CD14-positive monocyte (primary cell): Measurements from ENCODE around the gene FHIT. TPM values are rescaled to one million over a fixed set of nuclear protein-coding genes. Genes with fewer than 3 reads are reported as not detected.

Experiments used
- DNase-seq, 3 donors: peaks; one replicate each; pipeline ENCODE4 v3.0.0-alpha.2; 2011 to 2022
- H2AFZ ChIP-seq: 2 replicates; pipeline ENCODE4 v1.6.0; 2012; ENCODE audit warnings: mild to moderate bottlenecking, low read depth, low read length, inconsistent platforms; ENCODE audit not compliant: insufficient read depth, poor library complexity, severe bottlenecking
- H3K27ac ChIP-seq, 2 donors: 1 replicate in 1 of 2; 2 replicates in 1 of 2; pipeline ENCODE4 v1.5.1; 2012 to 2013; ENCODE audit warnings: low read length in 2 of 2, control low read depth in 1 of 2, inconsistent platforms in 1 of 2, low read depth in 1 of 2, mild to moderate bottlenecking in 1 of 2
- H3K27me3 ChIP-seq, 2 donors: one replicate each; pipeline versions ENCODE4 v1.6.0 to v1.6.1; 2011 to 2013; ENCODE audit warnings: low read length in 2 of 2; ENCODE audit not compliant: control insufficient read depth in 2 of 2, insufficient read depth in 2 of 2
- H3K36me3 ChIP-seq, 2 donors: replicated peaks in 1 of 2; 1 replicate in 1 of 2; 2 replicates in 1 of 2; pipeline versions ENCODE4 v1.5.1 to v1.6.1; 2012 to 2013; ENCODE audit warnings: low read length in 2 of 2, control low read depth in 1 of 2, inconsistent platforms in 1 of 2, mild to moderate bottlenecking in 1 of 2; ENCODE audit not compliant: insufficient read depth in 2 of 2, control insufficient read depth in 1 of 2
- H3K4me1 ChIP-seq, 2 donors: 1 replicate in 1 of 2; 2 replicates in 1 of 2; pipeline versions ENCODE4 v1.5.1 to v1.6.1; 2012 to 2013; ENCODE audit warnings: low read length in 2 of 2, control low read depth in 1 of 2, inconsistent platforms in 1 of 2, mild to moderate bottlenecking in 1 of 2, moderate library complexity in 1 of 2; ENCODE audit not compliant: insufficient read depth in 2 of 2, control insufficient read depth in 1 of 2
- H3K4me2 ChIP-seq: replicated peaks from 2 replicates; pipeline ENCODE3; 2012; ENCODE audit warnings: low read length, moderate library complexity, mild to moderate bottlenecking; ENCODE audit not compliant: poor library complexity, severe bottlenecking; ENCODE audit errors: extremely low read depth
- H3K4me3 ChIP-seq, 3 experiments: fragments of 200-600 bp in 1 of 3; sonication (generic) in 1 of 3; replicated peaks in 1 of 3; 1 replicate in 2 of 3; 2 replicates in 1 of 3; pipeline ENCODE4 v1.5.1; 2011 to 2013; ENCODE audit warnings: low read length in 3 of 3, mild to moderate bottlenecking in 3 of 3, control low read depth in 2 of 3, low read depth in 2 of 3, inconsistent platforms in 1 of 3, moderate library complexity in 1 of 3
- H3K79me2 ChIP-seq: 2 replicates; pipeline ENCODE4 v1.6.0; 2012; ENCODE audit warnings: mild to moderate bottlenecking, control low read depth, inconsistent platforms, low read length, moderate library complexity; ENCODE audit not compliant: insufficient read depth
- H3K9ac ChIP-seq: 2 replicates; pipeline ENCODE4 v1.6.0; 2017; ENCODE audit warnings: low read length, mild to moderate bottlenecking; ENCODE audit not compliant: insufficient read depth, poor library complexity, severe bottlenecking
- H3K9me3 ChIP-seq, 2 donors: replicated peaks in 1 of 2; 1 replicate in 1 of 2; 2 replicates in 1 of 2; pipeline versions ENCODE4 v1.5.1 to v1.6.1; 2012 to 2013; ENCODE audit warnings: low read length in 2 of 2, control low read depth in 1 of 2; ENCODE audit not compliant: control insufficient read depth in 1 of 2, insufficient read depth in 1 of 2
- H4K20me1 ChIP-seq: 2 replicates; pipeline ENCODE4 v1.6.0; 2012; ENCODE audit warnings: mild to moderate bottlenecking, low read length, control low read depth, moderate library complexity; ENCODE audit not compliant: insufficient read depth
- H3K27ac Mint-ChIP-seq, 7 donors: one replicate each; pipeline ENCODE4 v1.8.0; 2020; ENCODE audit warnings: mild to moderate bottlenecking in 7 of 7, mixed read lengths in 7 of 7, moderate library complexity in 6 of 7, inconsistent platforms in 2 of 7
- H3K27me3 Mint-ChIP-seq, 3 donors: one replicate each; pipeline ENCODE4 v1.8.0; 2021 to 2022; ENCODE audit warnings: low read depth in 3 of 3, mild to moderate bottlenecking in 3 of 3, mixed read lengths in 3 of 3, moderate library complexity in 3 of 3, inconsistent platforms in 1 of 3
- H3K36me3 Mint-ChIP-seq, 2 donors: one replicate each; pipeline ENCODE4 v1.8.0; 2020; ENCODE audit warnings: mixed read lengths in 2 of 2, inconsistent platforms in 1 of 2, mild to moderate bottlenecking in 1 of 2
- H3K4me1 Mint-ChIP-seq: one replicate; pipeline ENCODE4 v1.8.0; 2020; ENCODE audit warnings: mild to moderate bottlenecking, mixed read lengths
- H3K4me3 Mint-ChIP-seq, 2 donors: one replicate each; pipeline ENCODE4 v1.8.0; 2020; ENCODE audit warnings: mild to moderate bottlenecking in 2 of 2, mixed read lengths in 2 of 2, moderate library complexity in 1 of 2
- H3K9me3 Mint-ChIP-seq, 7 donors: one replicate each; pipeline ENCODE4 v1.8.0; 2020 to 2022; ENCODE audit warnings: mixed read lengths in 7 of 7, mild to moderate bottlenecking in 6 of 7, moderate library complexity in 6 of 7, inconsistent platforms in 2 of 7
- CTCF ChIP-seq: fragments of 200-600 bp; IDR thresholded peaks from one replicate; pipeline ENCODE4 v1.8.0; 2022; ENCODE audit warnings: antibody characterized with exemption, mild to moderate bottlenecking
- WGBS: methylation state at CpG from one replicate; pipeline ENCODE4 v1.1.5; 2013; ENCODE audit warnings: missing lambda C conversion rate; ENCODE audit not compliant: insufficient coverage; 5-methylcytosine and 5-hydroxymethylcytosine counted together
- intact Hi-C, 2 donors: fragments of 100-400 bp; cut with micrococcal nuclease; formaldehyde crosslinking; loops; one replicate each; pipeline versions ENCODE4 v1.15.0 to v1.15.1; 2023
- polyA plus RNA-seq, 3 donors: library from polyadenylated mRNA; depleted of rRNA in 1 of 3; unstranded in 2 of 3; stranded (reverse) in 1 of 3; fragments of 300-500 nt in 2 of 3; fragments of >200 nt in 1 of 3; fragmentation: Illumina TruSeq in 2 of 3; gene quantifications; 1 replicate in 2 of 3; 2 replicates in 1 of 3; pipeline ENCODE4 v1.2.3, GENCODE V29; 2012 to 2021

Gene FHIT
- polyA plus RNA-seq, 3 donors = 1.7 to 3.4 (median 3.2) TPM

- no peak overlapping the region for H3K27ac Mint-ChIP-seq
- no peaks in the 10 kb centered on the region for H3K27me3 Mint-ChIP-seq
- H3K9me3 Mint-ChIP-seq = peaks cover 0 to 6% (median 3%) of the 10 kb centered on the region in 7 donors
- no peaks in the 10 kb centered on the region for H3K36me3 Mint-ChIP-seq
- H3K4me2 ChIP-seq = no peak overlapping the region
- H3K9me3 ChIP-seq = peaks cover 0 to 3% of the 10 kb centered on the region in 2 donors
- no peaks in the 10 kb centered on the region for H3K27me3 ChIP-seq
- no peaks in the 10 kb centered on the region for H3K79me2 ChIP-seq
- no peak for DNase-seq
- H3K4me1 Mint-ChIP-seq = no peaks in the 10 kb centered on the region
- no peak overlapping the region for H3K9ac ChIP-seq
- no peaks in the 10 kb centered on the region for H3K36me3 ChIP-seq
- no peak overlapping the region for H3K4me3 Mint-ChIP-seq
- TF ChIP-seq CTCF = no peak
- H3K4me3 ChIP-seq = no peak overlapping the region
- no peaks in the 10 kb centered on the region for H3K4me1 ChIP-seq
- no peak overlapping the region for H3K27ac ChIP-seq
- no peak overlapping the region for H2AFZ ChIP-seq
- H4K20me1 ChIP-seq = no peaks in the 10 kb centered on the region
- no CpG with 5 or more reads among the region's 2 CpGs for WGBS
- intact Hi-C loops = no loop called here
These were observed 885.9 kb downstream of the FHIT start for GRCh38 chr3:60365360-60365759.

GRCh38 chr3:60364475-60364874 is 886.8 kb downstream of the FHIT start:
- H3K36me3 ChIP-seq = no peaks in the 10 kb centered on the region
- H3K27ac ChIP-seq = no peak overlapping the region
- no peaks in the 10 kb centered on the region for H3K79me2 ChIP-seq
- no peaks in the 10 kb centered on the region for H3K4me1 Mint-ChIP-seq
- peaks cover 0 to 3% of the 10 kb centered on the region in 2 donors for H3K9me3 ChIP-seq
- no peak overlapping the region for H3K27ac Mint-ChIP-seq
- peaks cover 0 to 6% (median 3%) of the 10 kb centered on the region in 7 donors for H3K9me3 Mint-ChIP-seq
- H3K4me1 ChIP-seq = no peaks in the 10 kb centered on the region
- H3K4me3 Mint-ChIP-seq = no peak overlapping the region
- no peak for TF ChIP-seq CTCF
- H3K4me3 ChIP-seq = no peak overlapping the region
- H3K36me3 Mint-ChIP-seq = no peaks in the 10 kb centered on the region
- no peaks in the 10 kb centered on the region for H3K27me3 ChIP-seq
- no peak overlapping the region for H3K4me2 ChIP-seq
- no peak for DNase-seq
- no peak overlapping the region for H3K9ac ChIP-seq
- no peaks in the 10 kb centered on the region for H4K20me1 ChIP-seq
- H3K27me3 Mint-ChIP-seq = no peaks in the 10 kb centered on the region
- intact Hi-C loops = no loop called here
- H2AFZ ChIP-seq = no peak overlapping the region
